Peyer's patch (tissue), 4 donors: ENCODE data around the gene USH1C.

ENCODE experiments used
- CTCF ChIP-seq, 6 experiments: fragments of 450-650 bp in 4 of 6; fragments of 200-600 bp in 2 of 6; sonication (generic) in 1 of 6; IDR thresholded peaks; one replicate each; pipeline ENCODE4 v1.5.1; 2017 to 2019; ENCODE audit warnings: antibody characterized with exemption in 6 of 6, mild to moderate bottlenecking in 3 of 6, moderate library complexity in 1 of 6
- POLR2A ChIP-seq, 2 donors: fragments of 450-650 bp; IDR thresholded peaks; one replicate each; pipeline ENCODE4 v1.5.1; 2017; ENCODE audit warnings: antibody characterized with exemption in 2 of 2, mild to moderate bottlenecking in 2 of 2, moderate library complexity in 2 of 2

GRCh38 chr11:17547051-17547577 lies 2.9 kb upstream of the USH1C start, which contains the start of gene OTOG:
- TF ChIP-seq CTCF (IDR thresholded peaks at IDR 0.05) (no peak), POLR2A (IDR thresholded peaks at IDR 0.05) (no peak)
